ENCODE data around the gene EVA1C. TPM values are rescaled to one million over a fixed set of nuclear protein-coding genes. Genes with fewer than 3 reads are reported as not detected.
A peak's percentile ranks its signal among the peaks of the same experiment; 100 is the strongest.
"Not testable (repeated sequence)": the region's sequence is repeated elsewhere in the genome, so short reads cannot be mapped to it uniquely, and the experiment has no call there.

Gene EVA1C
- polyA plus RNA-seq, 1 of the 3 experiments (the other 2 are of a cell fraction): 10.1 TPM

DNA sequence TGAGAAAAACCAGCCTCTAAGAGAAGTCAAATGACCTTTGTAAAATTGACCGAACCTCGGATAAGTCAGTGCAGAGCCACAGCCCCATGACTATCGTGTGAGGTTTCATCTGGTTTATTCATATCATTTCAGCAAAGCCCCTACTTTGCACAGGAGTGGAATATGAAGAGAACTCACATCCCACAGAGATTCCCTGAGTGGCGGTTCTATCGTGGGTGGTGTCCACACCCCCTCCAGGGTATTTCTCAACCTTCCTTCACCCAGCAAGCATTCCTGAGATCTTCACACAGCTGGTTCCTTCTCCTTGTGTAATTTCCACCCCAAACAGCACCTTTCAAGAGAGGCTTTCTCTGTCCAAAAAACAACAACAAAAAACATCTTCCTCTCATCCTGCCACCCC is 47.5 kb downstream of the EVA1C start:
- TF ChIP-seq ELF1 (IDR thresholded peaks at IDR 0.05): no peak
- TF ChIP-seq MXI1 (IDR thresholded peaks at IDR 0.05; ENCODE audit: low read depth, low read length): no peak
- no peak for TF ChIP-seq TAF1 (IDR thresholded peaks at IDR 0.05; ENCODE audit: borderline replicate concordance, low read depth, low read length)
- TF ChIP-seq, protein P1, sequence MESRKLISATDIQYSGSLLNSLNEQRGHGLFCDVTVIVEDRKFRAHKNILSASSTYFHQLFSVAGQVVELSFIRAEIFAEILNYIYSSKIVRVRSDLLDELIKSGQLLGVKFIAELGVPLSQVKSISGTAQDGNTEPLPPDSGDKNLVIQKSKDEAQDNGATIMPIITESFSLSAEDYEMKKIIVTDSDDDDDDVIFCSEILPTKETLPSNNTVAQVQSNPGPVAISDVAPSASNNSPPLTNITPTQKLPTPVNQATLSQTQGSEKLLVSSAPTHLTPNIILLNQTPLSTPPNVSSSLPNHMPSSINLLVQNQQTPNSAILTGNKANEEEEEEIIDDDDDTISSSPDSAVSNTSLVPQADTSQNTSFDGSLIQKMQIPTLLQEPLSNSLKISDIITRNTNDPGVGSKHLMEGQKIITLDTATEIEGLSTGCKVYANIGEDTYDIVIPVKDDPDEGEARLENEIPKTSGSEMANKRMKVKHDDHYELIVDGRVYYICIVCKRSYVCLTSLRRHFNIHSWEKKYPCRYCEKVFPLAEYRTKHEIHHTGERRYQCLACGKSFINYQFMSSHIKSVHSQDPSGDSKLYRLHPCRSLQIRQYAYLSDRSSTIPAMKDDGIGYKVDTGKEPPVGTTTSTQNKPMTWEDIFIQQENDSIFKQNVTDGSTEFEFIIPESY (IDR thresholded peaks at IDR 0.05; ENCODE audit: borderline replicate concordance, low read depth): no peak
- no peak for TF ChIP-seq POLR2AphosphoS5 (IDR thresholded peaks at IDR 0.05; ENCODE audit: low read depth, low read length)
- TF ChIP-seq GABPA (IDR thresholded peaks at IDR 0.05; ENCODE audit: low read depth): no peak
- Histone ChIP-seq H2AFZ (ENCODE audit: low read depth) (no peak overlapping the region), H3K9me2 (no peaks in the 10 kb centered on the region), H3F3A (replicated peaks; ENCODE audit: insufficient read depth) (peaks cover 29% of the 10 kb centered on the region), H3K79me2 (ENCODE audit: insufficient read depth) (peaks cover 19% of the 10 kb centered on the region; the same call in 1 of the 2 replicates), H3K9ac (no peak overlapping the region), H3K4me3 (ENCODE audit: low read depth in 2 of 2, low read length in 1 of 2) (no peak overlapping the region), H4K20me1 (ENCODE audit: insufficient read depth) (no peaks in the 10 kb centered on the region), H3K36me3 (replicated peaks in 1 of 2; ENCODE audit: control insufficient read depth in 1 of 2, insufficient read depth in 2 of 2, low read length in 1 of 2) (peaks cover 0 to 14% of the 10 kb centered on the region in 2 experiments), H3K9me3 (no peaks in the 10 kb centered on the region), H3K27ac (ENCODE audit: low read depth in 2 of 2, low read length in 1 of 2) (no peak overlapping the region), H3K4me2 (no peak overlapping the region), H3K27me3 (ENCODE audit: insufficient read depth) (no peaks in the 10 kb centered on the region), H3K4me1 (ENCODE audit: control insufficient read depth in 1 of 2, insufficient read depth in 2 of 2, low read depth in 1 of 2, low read length in 1 of 2) (peaks cover 5 to 28% of the 10 kb centered on the region in 2 experiments; a peak in 3 of 4 replicates)
- CTCF ChIA-PET: interaction anchor here (1.0 kb wide), 1 partner anchor 141 kb away, joined by 3 read pairs; no protein-coding TSS in a partner anchor
- WGBS (ENCODE audit: low lambda C conversion rate): 79% methylated on average over 5 of the region's 5 CpGs
- no peak for DNase-seq
- POLR2A ChIA-PET: no interaction called here

DNA sequence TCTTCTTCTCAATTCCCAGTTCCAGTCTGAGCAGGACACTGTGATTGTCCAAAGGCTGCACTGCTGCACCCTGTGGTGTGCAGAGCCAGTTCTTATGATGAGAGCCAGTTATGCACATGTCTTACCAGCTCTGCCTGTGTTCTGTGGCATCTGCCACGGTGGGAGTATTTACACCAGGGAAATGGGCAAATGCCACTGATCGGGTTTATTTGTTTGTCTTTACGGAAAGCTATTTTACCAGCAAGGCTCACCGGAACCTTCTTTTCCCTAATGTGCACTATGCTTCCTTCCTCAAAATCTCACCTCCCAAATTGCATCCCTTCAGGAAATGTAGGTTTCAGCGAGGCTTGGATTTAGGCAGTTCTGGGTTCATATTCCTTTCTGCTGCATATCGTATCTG is 49.0 kb downstream of the EVA1C start:
- Histone ChIP-seq H3F3A (replicated peaks; ENCODE audit: insufficient read depth) (peaks cover 32% of the 10 kb centered on the region), H3K9me2 (no peaks in the 10 kb centered on the region), H3K4me2 (no peak overlapping the region), H3K4me1 (ENCODE audit: control insufficient read depth in 1 of 2, insufficient read depth in 2 of 2, low read depth in 1 of 2, low read length in 1 of 2) (peaks cover 5 to 30% of the 10 kb centered on the region in 2 experiments; a peak in 3 of 4 replicates), H3K36me3 (replicated peaks in 1 of 2; ENCODE audit: control insufficient read depth in 1 of 2, insufficient read depth in 2 of 2, low read length in 1 of 2) (peaks cover 0 to 14% of the 10 kb centered on the region in 2 experiments), H3K27me3 (ENCODE audit: insufficient read depth) (no peaks in the 10 kb centered on the region), H3K9me3 (no peaks in the 10 kb centered on the region), H3K4me3 (ENCODE audit: low read depth in 2 of 2, low read length in 1 of 2) (no peak overlapping the region), H4K20me1 (ENCODE audit: insufficient read depth) (no peaks in the 10 kb centered on the region), H3K79me2 (ENCODE audit: insufficient read depth) (peaks cover 23% of the 10 kb centered on the region; the same call in 1 of the 2 replicates), H3K9ac (no peak overlapping the region), H3K27ac (ENCODE audit: low read depth in 2 of 2, low read length in 1 of 2) (no peak overlapping the region), H2AFZ (ENCODE audit: low read depth) (no peak overlapping the region)
- ChIA-PET POLR2A (no interaction called here), CTCF (interaction anchor here (1.3 kb wide), 1 partner anchor 14 kb away, joined by 3 read pairs; no protein-coding TSS in a partner anchor)
- TF ChIP-seq FOXJ3 (CRISPR knock-in tag; IDR thresholded peaks at IDR 0.05): no peak
- TF ChIP-seq ELF1 (IDR thresholded peaks at IDR 0.05): no peak
- no peak for TF ChIP-seq TEAD4 (IDR thresholded peaks at IDR 0.05; ENCODE audit: borderline replicate concordance, insufficient read depth)
- no peak for TF ChIP-seq SMC3 (IDR thresholded peaks at IDR 0.05; ENCODE audit: low read depth, low read length)
- no peak for TF ChIP-seq MEF2A (IDR thresholded peaks at IDR 0.05; ENCODE audit: borderline replicate concordance, low read depth)
- TF ChIP-seq, protein P2, sequence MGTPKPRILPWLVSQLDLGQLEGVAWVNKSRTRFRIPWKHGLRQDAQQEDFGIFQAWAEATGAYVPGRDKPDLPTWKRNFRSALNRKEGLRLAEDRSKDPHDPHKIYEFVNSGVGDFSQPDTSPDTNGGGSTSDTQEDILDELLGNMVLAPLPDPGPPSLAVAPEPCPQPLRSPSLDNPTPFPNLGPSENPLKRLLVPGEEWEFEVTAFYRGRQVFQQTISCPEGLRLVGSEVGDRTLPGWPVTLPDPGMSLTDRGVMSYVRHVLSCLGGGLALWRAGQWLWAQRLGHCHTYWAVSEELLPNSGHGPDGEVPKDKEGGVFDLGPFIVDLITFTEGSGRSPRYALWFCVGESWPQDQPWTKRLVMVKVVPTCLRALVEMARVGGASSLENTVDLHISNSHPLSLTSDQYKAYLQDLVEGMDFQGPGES (IDR thresholded peaks at IDR 0.05; ENCODE audit: low read depth, low read length): no peak
- DNase-seq: no peak
- whole genome bisulfite sequencing (ENCODE audit: low lambda C conversion rate): 88% methylated on average over 6 of the region's 6 CpGs

DNA sequence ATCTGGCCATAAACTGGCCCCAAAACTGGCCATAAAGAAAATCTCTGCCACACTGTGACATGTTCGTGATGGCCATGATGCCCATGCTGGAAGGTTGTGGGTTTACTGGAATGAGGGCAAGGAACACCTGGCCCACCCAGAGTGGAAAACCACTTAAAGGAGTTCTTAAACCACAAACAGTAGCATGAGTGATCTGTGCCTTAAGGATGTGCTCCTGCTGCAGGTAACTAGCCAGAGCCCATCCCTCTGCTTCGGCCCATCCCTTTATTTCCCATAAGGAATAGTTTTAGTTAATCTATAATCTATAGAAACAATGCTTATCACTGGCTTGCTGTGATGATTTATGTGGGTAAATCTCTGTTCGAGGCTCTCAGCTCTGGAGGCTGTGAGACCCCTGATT is 50.1 kb downstream of the EVA1C start:
- peak overlapping the region in 1 of 2 experiments; percentile 98; a peak in 2 of 4 replicates for H3K27ac ChIP-seq (ENCODE audit: low read depth in 2 of 2, low read length in 1 of 2)
- CTCF ChIA-PET; H3K4me2 ChIP-seq; H3K4me3 ChIP-seq (ENCODE audit: low read depth in 2 of 2, low read length in 1 of 2); H2AFZ ChIP-seq (ENCODE audit: low read depth); H4K20me1 ChIP-seq (ENCODE audit: insufficient read depth); H3K27me3 ChIP-seq (ENCODE audit: insufficient read depth); H3K9me3 ChIP-seq; H3K9ac ChIP-seq; DNase-seq; POLR2A ChIA-PET; H3K9me2 ChIP-seq: not testable (repeated sequence)
- peaks cover under 1 to 19% of the 10 kb centered on the region in 2 experiments; a peak in 3 of 4 replicates for H3K4me1 ChIP-seq (ENCODE audit: control insufficient read depth in 1 of 2, insufficient read depth in 2 of 2, low read depth in 1 of 2, low read length in 1 of 2)
- peaks cover 0 to 14% of the 10 kb centered on the region in 2 experiments for H3K36me3 ChIP-seq (replicated peaks in 1 of 2; ENCODE audit: control insufficient read depth in 1 of 2, insufficient read depth in 2 of 2, low read length in 1 of 2)
- peaks cover 21% of the 10 kb centered on the region; the same call in 1 of the 2 replicates for H3K79me2 ChIP-seq (ENCODE audit: insufficient read depth)
- H3F3A ChIP-seq (replicated peaks; ENCODE audit: insufficient read depth): peaks cover 26% of the 10 kb centered on the region
- WGBS (ENCODE audit: low lambda C conversion rate): 74% methylated on average over 3 of the region's 3 CpGs
